ENCODE results near the gene ABCG1. TPM values are rescaled to one million over a fixed set of nuclear protein-coding genes. Genes with fewer than 3 reads are reported as not detected.

ABCG1 gene
- total and polyA plus RNA-seq, 11 donors = 3.3 to 25.3 (median 13.5) TPM

DNA sequence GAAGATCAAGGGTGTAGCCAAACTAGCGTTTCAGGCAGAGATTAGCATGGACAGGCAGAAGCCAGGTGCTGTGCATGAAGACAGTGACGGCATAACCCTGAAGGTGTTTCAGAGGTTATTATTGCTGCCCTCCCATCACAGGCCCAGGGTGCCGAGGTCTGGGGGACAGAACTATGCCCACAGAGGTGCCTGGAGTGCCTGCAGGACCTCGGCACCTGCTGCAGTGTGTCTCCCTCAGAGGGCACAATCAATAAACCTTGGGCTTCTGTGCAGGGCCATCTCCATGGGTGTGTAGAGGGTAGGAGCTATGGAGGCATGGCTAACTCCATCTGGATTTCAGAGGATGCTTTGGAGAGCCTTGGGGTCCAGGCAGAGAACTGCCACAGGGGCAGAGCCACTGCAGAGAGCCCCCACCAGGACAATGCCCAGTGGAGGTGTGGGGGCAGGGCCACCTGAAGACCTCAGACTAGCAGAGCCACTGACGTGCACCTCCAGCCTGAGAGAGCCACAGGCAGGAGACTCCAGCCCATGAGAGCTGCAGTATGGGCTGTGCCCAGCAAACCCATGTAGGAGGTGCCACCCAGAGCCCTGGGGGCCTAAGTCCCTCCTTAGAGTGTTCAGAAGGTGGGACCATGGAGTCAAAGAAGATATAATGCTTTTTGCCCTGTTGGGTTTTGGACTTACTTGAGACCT is 5.7 kb upstream of the ABCG1 start:
- DNase-seq = peak in 1 of 5 donors; percentile 23
- no peak overlapping the region for H3K27ac ChIP-seq
- peaks cover 0 to 6% (median 0%) of the 10 kb centered on the region in 12 donors for H3K9me3 ChIP-seq
- no peak for TF ChIP-seq POLR2A (IDR thresholded peaks at IDR 0.05)
- TF ChIP-seq, protein P1, sequence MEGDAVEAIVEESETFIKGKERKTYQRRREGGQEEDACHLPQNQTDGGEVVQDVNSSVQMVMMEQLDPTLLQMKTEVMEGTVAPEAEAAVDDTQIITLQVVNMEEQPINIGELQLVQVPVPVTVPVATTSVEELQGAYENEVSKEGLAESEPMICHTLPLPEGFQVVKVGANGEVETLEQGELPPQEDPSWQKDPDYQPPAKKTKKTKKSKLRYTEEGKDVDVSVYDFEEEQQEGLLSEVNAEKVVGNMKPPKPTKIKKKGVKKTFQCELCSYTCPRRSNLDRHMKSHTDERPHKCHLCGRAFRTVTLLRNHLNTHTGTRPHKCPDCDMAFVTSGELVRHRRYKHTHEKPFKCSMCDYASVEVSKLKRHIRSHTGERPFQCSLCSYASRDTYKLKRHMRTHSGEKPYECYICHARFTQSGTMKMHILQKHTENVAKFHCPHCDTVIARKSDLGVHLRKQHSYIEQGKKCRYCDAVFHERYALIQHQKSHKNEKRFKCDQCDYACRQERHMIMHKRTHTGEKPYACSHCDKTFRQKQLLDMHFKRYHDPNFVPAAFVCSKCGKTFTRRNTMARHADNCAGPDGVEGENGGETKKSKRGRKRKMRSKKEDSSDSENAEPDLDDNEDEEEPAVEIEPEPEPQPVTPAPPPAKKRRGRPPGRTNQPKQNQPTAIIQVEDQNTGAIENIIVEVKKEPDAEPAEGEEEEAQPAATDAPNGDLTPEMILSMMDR (IDR thresholded peaks at IDR 0.05) = no peak
- H3K4me3 ChIP-seq = no peak overlapping the region
- peaks cover 0 to 2% (median 0%) of the 10 kb centered on the region in 12 donors for H3K4me1 ChIP-seq
- WGBS, 4 donors = 86 to 91% (median 90%) methylated on average over 5 of the region's 5 CpGs
- peak in 1 of 4 donors; percentile 9 for ATAC-seq
- no peaks in the 10 kb centered on the region for H3K27me3 ChIP-seq
- no peaks in the 10 kb centered on the region for H3K36me3 ChIP-seq
- intact Hi-C loops (cut with DNase I) = no loop called here

DNA sequence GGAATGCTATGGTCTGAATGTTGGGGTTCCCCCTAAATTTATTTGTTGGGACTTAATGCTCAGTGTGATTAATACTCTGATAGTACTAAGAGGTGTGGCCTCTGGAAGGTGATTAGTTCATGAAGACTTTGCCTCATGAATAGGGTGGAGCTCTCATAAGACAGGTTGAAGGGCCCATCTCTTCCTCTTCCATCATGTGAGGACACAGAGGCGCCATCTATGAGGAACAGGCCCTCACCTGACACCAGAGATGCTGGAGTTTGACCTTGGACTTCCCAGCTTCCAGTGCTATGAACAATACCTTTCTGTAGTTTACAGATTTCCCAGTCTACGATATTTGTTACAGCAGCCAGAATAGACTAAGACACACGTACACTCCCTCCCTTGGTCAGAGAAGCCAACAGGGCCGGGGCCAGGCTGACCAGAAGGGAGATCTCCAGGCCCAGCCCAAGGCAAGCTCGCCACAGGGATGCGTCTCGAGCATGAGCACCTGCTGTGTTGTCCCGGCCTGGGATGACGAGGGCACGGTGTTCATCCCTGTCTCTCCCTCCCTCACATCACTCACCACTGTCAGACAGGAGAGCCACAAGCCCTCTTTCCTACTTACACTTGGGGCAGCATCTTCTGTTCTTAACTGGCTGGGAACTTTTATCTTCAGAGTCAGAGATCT is 4.7 kb upstream of the ABCG1 start:
- DNase-seq (no peak), ATAC-seq (no peak)
- Histone ChIP-seq H3K27ac (no peak overlapping the region), H3K36me3 (no peaks in the 10 kb centered on the region), H3K4me3 (no peak overlapping the region), H3K27me3 (no peaks in the 10 kb centered on the region), H3K4me1 (peaks cover 0 to 9% (median 5%) of the 10 kb centered on the region in 12 donors), H3K9me3 (peaks cover 0 to 6% (median 0%) of the 10 kb centered on the region in 12 donors)
- TF ChIP-seq, protein P1 (IDR thresholded peaks at IDR 0.05) = no peak
- TF ChIP-seq POLR2A (IDR thresholded peaks at IDR 0.05) = no peak
- WGBS, 4 donors = 93 to 97% (median 97%) methylated on average over 10 of the region's 10 CpGs
- intact Hi-C loops (cut with DNase I) = no loop called here

GRCh38 chr21:42214921-42215320 is 4.0 kb upstream of the ABCG1 start:
- Histone ChIP-seq H3K4me3 (no peak overlapping the region), H3K27me3 (no peaks in the 10 kb centered on the region), H3K4me1 (peaks cover 0 to 16% (median 5%) of the 10 kb centered on the region in 12 donors), H3K36me3 (no peaks in the 10 kb centered on the region), H3K9me3 (peaks cover 0 to 6% (median 0%) of the 10 kb centered on the region in 12 donors), H3K27ac (no peak overlapping the region)
- TF ChIP-seq, protein P1 (IDR thresholded peaks at IDR 0.05) = no peak
- TF ChIP-seq POLR2A (IDR thresholded peaks at IDR 0.05) = no peak
- WGBS, 4 donors = 85 to 100% (median 94%) methylated on average over 5 of the region's 5 CpGs
- intact Hi-C loops (cut with DNase I) = loop anchor here in 3 of 10 donors (5.0 kb wide), 2 partner anchors 38 to 48 kb away; no protein-coding TSS in a partner anchor
- no peak for ATAC-seq
- DNase-seq = no peak

Measured in heart left ventricle (tissue), 16 donors.